Posterior vena cava (tissue), 2 donors: ENCODE measurements around the gene TDRD1. TPM values are rescaled to one million over a fixed set of nuclear protein-coding genes. Genes with fewer than 3 reads are reported as not detected.
A peak's percentile ranks its signal among the peaks of the same experiment; 100 is the strongest.

Experiments used
- DNase-seq: peaks from one replicate; pipeline ENCODE4 v3.0.0-alpha.2; 2020; ENCODE audit warnings: low spot score
- intact Hi-C, 2 donors: fragments of 100-400 bp; cut with DNase I; formaldehyde crosslinking; loops; one replicate each; pipeline versions ENCODE4 v1.14.1 to v1.14.2; 2022 to 2023
- total RNA-seq, 2 donors: library from RNA; stranded (reverse); fragmentation: NEBNext Ultra II Directional; extraction: Animal tissue kit (Norgen Biotek cat#: 25700); gene quantifications; one replicate each; pipeline ENCODE4 v1.2.1, GENCODE V29; 2021
- donor health status: DM: yes; HTN: yes; CAD: no.
- donor health status: DM: yes; HTN: yes; CAD: no.

The TDRD1 gene
- total RNA-seq, 2 donors from 2014 or later = 0.48 to 0.69 TPM

- DNase-seq = no peak
- intact Hi-C loops = no loop called here
These were observed 5.6 kb upstream of the TDRD1 start for GRCh38 chr10:114173603-114173920.

GRCh38 chr10:114173921-114174694 is 5.0 kb upstream of the TDRD1 start, which contains the start of gene CCDC186:
CCDC186 (minus strand) TSS chr10:114174203; CDS start chr10:114163268, 10,935 bp downstream.
- intact Hi-C loops = no loop called here
- peak; percentile 97 for DNase-seq

DNA sequence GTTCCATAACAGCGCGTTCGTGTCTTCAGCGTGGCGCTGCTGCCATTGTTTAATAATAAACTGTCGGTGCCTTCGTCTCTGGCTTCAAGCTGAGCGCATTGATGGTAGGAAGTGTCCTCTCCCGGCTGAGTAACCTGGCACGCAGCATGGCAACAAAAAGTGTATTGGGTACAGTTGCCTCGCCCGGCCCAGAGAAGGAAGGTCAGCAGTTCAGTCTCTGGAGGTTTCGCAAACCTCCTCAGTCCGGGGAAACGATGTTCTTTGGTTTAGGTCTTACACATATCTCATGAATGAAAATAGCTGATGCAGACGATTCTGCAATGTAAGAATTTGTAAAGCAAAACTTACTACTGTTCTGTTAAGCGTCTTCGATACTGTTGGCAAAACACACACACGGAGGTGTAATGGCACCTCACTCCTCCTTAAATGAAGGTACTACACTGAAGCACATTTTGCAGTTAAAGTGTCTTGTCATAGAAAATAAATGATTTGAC is 4.4 kb upstream of the TDRD1 start:
- intact Hi-C loops = no loop called here

GRCh38 chr10:114175667-114176066 is 3.5 kb upstream of the TDRD1 start:
- no peak for DNase-seq
- intact Hi-C loops = no loop called here

More for the DNA sequence above, 4.4 kb upstream of the TDRD1 start:
- DNase-seq = peak; percentile 87

GRCh38 chr10:114176511-114176910 is 2.6 kb upstream of the TDRD1 start:
- DNase-seq = no peak
- intact Hi-C loops = no loop called here

- DNase-seq = no peak
- intact Hi-C loops = no loop called here
These were observed 594 bp downstream of the TDRD1 start for GRCh38 chr10:114179747-114180146.

DNA sequence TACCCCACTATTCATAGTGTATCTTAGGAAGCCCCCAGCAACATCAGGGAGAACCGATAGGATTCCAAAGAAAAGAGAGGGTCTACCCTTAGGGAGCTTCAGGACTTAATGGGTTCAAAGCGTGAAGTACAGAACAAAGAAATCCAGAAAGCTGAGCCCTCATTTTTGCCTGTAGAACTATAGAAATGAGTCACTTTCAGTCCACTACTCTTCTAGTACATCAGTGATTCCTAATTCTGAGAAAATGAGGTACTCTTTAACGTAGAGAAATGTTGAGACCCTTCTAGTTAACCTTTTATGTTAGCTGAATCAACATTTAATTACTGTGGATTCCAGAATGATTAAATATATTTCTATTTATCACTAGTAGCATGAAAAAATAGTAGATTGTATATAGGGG is 1.8 kb downstream of the TDRD1 start:
- no peak for DNase-seq
- intact Hi-C loops = no loop called here

- intact Hi-C loops = no loop called here
- no peak for DNase-seq
These were observed 2.8 kb downstream of the TDRD1 start for GRCh38 chr10:114181971-114182370.

DNA sequence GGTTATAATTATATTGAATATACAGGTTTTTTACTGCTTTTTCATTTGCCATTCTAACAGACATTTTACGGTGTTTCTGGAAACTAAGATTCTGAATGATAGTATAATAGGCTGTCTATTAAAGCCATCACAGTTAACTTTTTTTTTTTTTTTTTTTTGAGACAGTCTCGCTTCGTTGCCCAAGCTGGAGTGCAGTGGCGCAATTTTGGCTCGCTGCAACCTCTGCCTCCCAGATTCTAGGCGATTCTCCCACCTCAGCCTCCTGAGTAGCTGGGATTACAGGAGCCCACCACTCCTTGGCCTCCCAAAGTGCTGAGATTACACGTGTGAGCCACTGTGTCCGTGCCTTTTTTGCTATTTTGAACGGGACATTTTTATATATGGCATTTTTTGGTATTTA is 4.4 kb downstream of the TDRD1 start:
- intact Hi-C loops = no loop called here

GRCh38 chr10:114184276-114184675 is 5.1 kb downstream of the TDRD1 start:
- intact Hi-C loops = no loop called here
- no peak for DNase-seq

More for the DNA sequence above, 4.4 kb downstream of the TDRD1 start:
- DNase-seq = no peak

- DNase-seq = no peak
- intact Hi-C loops = no loop called here
These were observed 8.8 kb downstream of the TDRD1 start for GRCh38 chr10:114188001-114188400.

- intact Hi-C loops = no loop called here
- DNase-seq = no peak
These were observed 9.7 kb downstream of the TDRD1 start for GRCh38 chr10:114188900-114189299.

DNA sequence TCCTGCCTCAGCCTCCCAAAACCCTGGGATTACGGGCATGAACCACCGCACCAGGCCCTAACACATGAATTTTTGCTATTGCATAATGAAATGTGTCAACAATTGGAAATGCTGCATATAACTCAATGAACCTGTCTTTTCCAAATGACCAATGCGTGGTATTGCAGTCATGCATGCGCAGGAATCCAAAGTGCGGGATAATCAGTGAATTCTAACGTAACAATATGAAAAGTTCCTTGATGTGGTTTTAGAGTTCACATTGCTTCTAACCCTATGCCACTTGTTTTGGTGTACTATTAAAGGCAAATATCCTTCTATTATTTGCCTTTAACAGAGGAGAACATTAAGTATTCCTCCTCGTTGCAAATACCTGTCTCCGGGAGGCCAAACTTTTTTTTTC is 10.5 kb downstream of the TDRD1 start:
- no peak for DNase-seq
- intact Hi-C loops = no loop called here

GRCh38 chr10:114195079-114195478 is 15.9 kb downstream of the TDRD1 start:
- DNase-seq = no peak
- intact Hi-C loops = no loop called here

- intact Hi-C loops = no loop called here
- DNase-seq = no peak
These were observed 20.1 kb downstream of the TDRD1 start for GRCh38 chr10:114199239-114199638.

DNA sequence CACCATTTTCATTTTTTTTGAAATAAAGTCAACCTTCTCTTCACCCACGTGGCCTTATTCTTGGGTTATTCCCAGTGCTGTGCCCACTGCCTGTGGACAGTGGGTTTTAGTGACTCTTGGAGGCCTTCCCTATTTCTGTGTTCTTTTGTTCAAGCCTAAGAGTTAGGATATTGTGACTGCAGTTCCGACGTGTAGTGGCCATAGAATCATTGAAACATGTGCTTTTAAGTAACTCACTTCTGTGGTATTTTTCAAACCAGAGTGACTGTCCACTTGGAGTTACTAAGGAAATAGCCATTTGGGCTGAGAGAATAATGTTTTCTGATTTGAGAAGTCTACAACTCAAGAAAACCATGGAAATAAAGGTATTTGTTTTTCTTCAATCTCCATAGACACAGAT is 23.7 kb downstream of the TDRD1 start:
- DNase-seq = no peak
- intact Hi-C loops = no loop called here

DNA sequence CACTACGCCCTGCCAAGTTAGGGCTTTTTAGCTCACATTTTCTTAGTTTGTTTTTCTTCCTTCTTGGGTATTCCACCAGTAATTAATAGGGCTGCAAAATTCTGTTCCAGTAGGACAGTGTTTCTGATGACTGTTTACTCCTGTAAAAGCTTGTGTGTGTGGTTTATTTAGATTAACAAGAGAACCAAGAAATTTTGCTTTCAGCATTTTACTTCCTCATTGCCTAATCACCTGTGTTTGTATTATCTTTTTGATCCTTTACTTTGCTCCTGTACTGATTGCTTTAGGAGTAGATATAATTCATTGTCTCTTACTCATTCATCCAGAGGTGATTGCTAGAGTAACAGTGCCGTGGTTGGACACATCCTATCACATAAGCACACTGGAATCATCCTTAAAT is 27.7 kb downstream of the TDRD1 start:
- DNase-seq = no peak
- intact Hi-C loops = no loop called here

- intact Hi-C loops = no loop called here
- no peak for DNase-seq
These were observed 28.2 kb downstream of the TDRD1 start for GRCh38 chr10:114207349-114207748.

DNA sequence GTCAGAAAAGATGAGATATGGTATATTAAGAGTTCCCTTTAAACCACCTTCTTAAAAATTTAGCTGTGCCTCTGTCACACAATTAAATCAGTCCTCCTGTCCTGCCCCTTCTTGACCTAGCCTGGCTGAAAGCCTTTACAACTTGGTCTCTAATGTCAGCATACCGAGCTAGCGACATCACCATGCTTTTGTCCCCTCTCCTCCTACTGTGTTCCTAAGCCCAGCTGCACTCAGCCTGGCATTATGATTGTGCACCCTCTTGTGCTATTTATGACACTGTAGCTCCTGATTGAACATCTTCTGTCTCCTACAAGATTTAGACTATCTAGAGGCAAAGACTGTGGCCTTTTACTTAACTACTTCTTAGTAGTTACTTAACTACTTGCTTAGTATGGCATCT is 29.2 kb downstream of the TDRD1 start:
- intact Hi-C loops = no loop called here
- no peak for DNase-seq

GRCh38 chr10:114212153-114212552 is 33.0 kb downstream of the TDRD1 start:
- intact Hi-C loops = no loop called here
- DNase-seq = no peak

DNA sequence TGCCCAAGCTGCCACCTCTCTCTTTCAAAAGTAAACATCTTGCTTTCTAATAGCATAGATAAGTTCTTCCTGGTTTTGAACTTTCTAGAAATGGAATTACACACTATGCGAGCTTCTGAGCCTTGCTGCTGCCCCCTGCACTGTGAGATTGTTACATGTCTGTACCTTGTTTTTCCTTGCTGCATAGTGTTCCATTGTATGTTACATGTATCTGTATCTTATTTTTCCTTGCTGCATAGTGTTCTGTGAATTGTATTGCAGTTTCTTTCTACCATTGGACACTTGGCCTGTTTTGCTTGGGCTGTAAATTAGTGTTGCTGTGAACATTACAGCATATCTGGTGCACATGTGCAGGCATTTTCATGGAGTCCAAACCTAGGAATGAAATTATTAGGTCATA is 35.9 kb downstream of the TDRD1 start:
- intact Hi-C loops = no loop called here

More for the DNA sequence above, 35.9 kb downstream of the TDRD1 start:
- no peak for DNase-seq
